NCI-H1436 treated with DMSO at 0.1 percent for 48 hours (cell line): ENCODE results near the gene COQ6.
"Not testable (repeated sequence)": the region's sequence is repeated elsewhere in the genome, so short reads cannot be mapped to it uniquely, and the experiment has no call there.

Source experiments
- DNase-seq: peaks from one replicate; lab custom pipeline; 2025; lab: John Stamatoyannopoulos, UW

The COQ6 gene

GRCh38 chr14:73988065-73988464, 38.0 kb downstream of the COQ6 start:
- DNase-seq: no peak

- not testable (repeated sequence) for DNase-seq
Observed at GRCh38 chr14:73988656-73989055, 38.6 kb downstream of the COQ6 start.

- no peak for DNase-seq
Observed at GRCh38 chr14:73991092-73991491, 41.0 kb downstream of the COQ6 start.

- not testable (repeated sequence) for DNase-seq
Observed at GRCh38 chr14:73994926-73995325, 44.8 kb downstream of the COQ6 start.

- no peak for DNase-seq
Observed at GRCh38 chr14:73995977-73996378, 45.9 kb downstream of the COQ6 start.

- no peak for DNase-seq
Observed at GRCh38 chr14:73996731-73997107, 46.6 kb downstream of the COQ6 start.

- no peak for DNase-seq
Observed at GRCh38 chr14:73997108-73997943, 47.2 kb downstream of the COQ6 start.

GRCh38 chr14:73997944-73998447, 47.9 kb downstream of the COQ6 start:
- no peak for DNase-seq

- DNase-seq: no peak
Observed at GRCh38 chr14:73998726-73999125, 48.6 kb downstream of the COQ6 start.

- DNase-seq: not testable (repeated sequence)
Observed at GRCh38 chr14:74005664-74006063, 55.6 kb downstream of the COQ6 start.

- no peak for DNase-seq
Observed at GRCh38 chr14:74008843-74009499, 58.9 kb downstream of the COQ6 start.
